ENCODE data around the gene AR. TPM values are rescaled to one million over a fixed set of nuclear protein-coding genes. Genes with fewer than 3 reads are reported as not detected.

Gene AR
- polyA plus RNA-seq, 1 donor from 2014 or later = 1.1 TPM

GRCh38 chrX:67604979-67605703, 61.3 kb downstream of the AR start:
- H3K27ac ChIP-seq (ENCODE audit: low read length) = no peak overlapping the region
- H2AFZ ChIP-seq (ENCODE audit: low read depth, low read length) = no peak overlapping the region
- H3K4me2 ChIP-seq (ENCODE audit: low read length) = no peak overlapping the region
- H3K79me2 ChIP-seq (replicated peaks; ENCODE audit: insufficient read depth, low read length) = no peaks in the 10 kb centered on the region
- no peaks in the 10 kb centered on the region for H4K20me1 ChIP-seq (ENCODE audit: insufficient read depth)
- H3K27me3 ChIP-seq (ENCODE audit: insufficient read depth, low read depth, low read length) = no peaks in the 10 kb centered on the region
- H3K9me2 ChIP-seq (ENCODE audit: insufficient read depth, low read length) = no peaks in the 10 kb centered on the region
- no peaks in the 10 kb centered on the region for H3F3A ChIP-seq (ENCODE audit: insufficient read depth, low read length, poor library complexity, severe bottlenecking)
- no peaks in the 10 kb centered on the region for H3K36me3 ChIP-seq (ENCODE audit: insufficient read depth, low read length)
- no peaks in the 10 kb centered on the region for H3K9me3 ChIP-seq (ENCODE audit: low read length)
- no peak for TF ChIP-seq CTCF (IDR thresholded peaks at IDR 0.05; ENCODE audit: poor library complexity, severe bottlenecking)
- no peak for TF ChIP-seq TAF1 (IDR thresholded peaks at IDR 0.05; ENCODE audit: low read depth)
- TF ChIP-seq SMC3 (conservative IDR thresholded peaks at IDR 0.05; ENCODE audit: poor library complexity) = no peak
- no peak for TF ChIP-seq EZH2 (IDR thresholded peaks at IDR 0.05; ENCODE audit: borderline replicate concordance, insufficient read depth, low read length, poor library complexity, severe bottlenecking)
- no peak for TF ChIP-seq RAD21 (conservative IDR thresholded peaks at IDR 0.05)
- TF ChIP-seq, protein P1, sequence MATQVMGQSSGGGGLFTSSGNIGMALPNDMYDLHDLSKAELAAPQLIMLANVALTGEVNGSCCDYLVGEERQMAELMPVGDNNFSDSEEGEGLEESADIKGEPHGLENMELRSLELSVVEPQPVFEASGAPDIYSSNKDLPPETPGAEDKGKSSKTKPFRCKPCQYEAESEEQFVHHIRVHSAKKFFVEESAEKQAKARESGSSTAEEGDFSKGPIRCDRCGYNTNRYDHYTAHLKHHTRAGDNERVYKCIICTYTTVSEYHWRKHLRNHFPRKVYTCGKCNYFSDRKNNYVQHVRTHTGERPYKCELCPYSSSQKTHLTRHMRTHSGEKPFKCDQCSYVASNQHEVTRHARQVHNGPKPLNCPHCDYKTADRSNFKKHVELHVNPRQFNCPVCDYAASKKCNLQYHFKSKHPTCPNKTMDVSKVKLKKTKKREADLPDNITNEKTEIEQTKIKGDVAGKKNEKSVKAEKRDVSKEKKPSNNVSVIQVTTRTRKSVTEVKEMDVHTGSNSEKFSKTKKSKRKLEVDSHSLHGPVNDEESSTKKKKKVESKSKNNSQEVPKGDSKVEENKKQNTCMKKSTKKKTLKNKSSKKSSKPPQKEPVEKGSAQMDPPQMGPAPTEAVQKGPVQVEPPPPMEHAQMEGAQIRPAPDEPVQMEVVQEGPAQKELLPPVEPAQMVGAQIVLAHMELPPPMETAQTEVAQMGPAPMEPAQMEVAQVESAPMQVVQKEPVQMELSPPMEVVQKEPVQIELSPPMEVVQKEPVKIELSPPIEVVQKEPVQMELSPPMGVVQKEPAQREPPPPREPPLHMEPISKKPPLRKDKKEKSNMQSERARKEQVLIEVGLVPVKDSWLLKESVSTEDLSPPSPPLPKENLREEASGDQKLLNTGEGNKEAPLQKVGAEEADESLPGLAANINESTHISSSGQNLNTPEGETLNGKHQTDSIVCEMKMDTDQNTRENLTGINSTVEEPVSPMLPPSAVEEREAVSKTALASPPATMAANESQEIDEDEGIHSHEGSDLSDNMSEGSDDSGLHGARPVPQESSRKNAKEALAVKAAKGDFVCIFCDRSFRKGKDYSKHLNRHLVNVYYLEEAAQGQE (IDR thresholded peaks at IDR 0.05; ENCODE audit: borderline replicate concordance) = no peak
- no peak for TF ChIP-seq POLR2AphosphoS5 (IDR thresholded peaks at IDR 0.05)
- no peak for TF ChIP-seq MXI1 (conservative IDR thresholded peaks at IDR 0.05; ENCODE audit: poor library complexity, severe bottlenecking)
- no peak for TF ChIP-seq EP300 (conservative IDR thresholded peaks at IDR 0.05; ENCODE audit: poor library complexity, severe bottlenecking)
- H3K4me3 ChIP-seq (ENCODE audit: low read length) = no peak overlapping the region
- H3K9ac ChIP-seq (ENCODE audit: low read length) = no peak overlapping the region

GRCh38 chrX:67607466-67607865, 63.6 kb downstream of the AR start:
- no peaks in the 10 kb centered on the region for H3K79me2 ChIP-seq (replicated peaks; ENCODE audit: insufficient read depth, low read length)
- no peaks in the 10 kb centered on the region for H3K27me3 ChIP-seq (ENCODE audit: insufficient read depth, low read depth, low read length)
- H3K36me3 ChIP-seq (ENCODE audit: insufficient read depth, low read length) = no peaks in the 10 kb centered on the region
- H4K20me1 ChIP-seq (ENCODE audit: insufficient read depth) = no peaks in the 10 kb centered on the region
- no peak for TF ChIP-seq RAD21 (conservative IDR thresholded peaks at IDR 0.05)
- TF ChIP-seq, protein P1 (IDR thresholded peaks at IDR 0.05; ENCODE audit: borderline replicate concordance) = no peak
- no peak for TF ChIP-seq SMC3 (conservative IDR thresholded peaks at IDR 0.05; ENCODE audit: poor library complexity)
- TF ChIP-seq POLR2AphosphoS5 (IDR thresholded peaks at IDR 0.05) = no peak
- H3K27ac ChIP-seq (ENCODE audit: low read length) = no peak overlapping the region
- no peak overlapping the region for H3K4me2 ChIP-seq (ENCODE audit: low read length)
- no peak overlapping the region for H2AFZ ChIP-seq (ENCODE audit: low read depth, low read length)
- no peaks in the 10 kb centered on the region for H3F3A ChIP-seq (ENCODE audit: insufficient read depth, low read length, poor library complexity, severe bottlenecking)
- H3K9ac ChIP-seq (ENCODE audit: low read length) = no peak overlapping the region
- no peaks in the 10 kb centered on the region for H3K9me2 ChIP-seq (ENCODE audit: insufficient read depth, low read length)
- H3K4me3 ChIP-seq (ENCODE audit: low read length) = no peak overlapping the region
- H3K9me3 ChIP-seq (ENCODE audit: low read length) = no peaks in the 10 kb centered on the region

All from neural cell (in vitro differentiated cells).